H9 (cell line): ENCODE results near the gene RIPOR1. TPM values are rescaled to one million over a fixed set of nuclear protein-coding genes. Genes with fewer than 3 reads are reported as not detected.

Experiments
- DNase-seq: peaks from one replicate; pipeline ENCODE4 v3.0.0-alpha.2; 2017
- H2AFZ ChIP-seq: one replicate; pipeline ENCODE4 v1.6.1; 2013; ENCODE audit warnings: mild to moderate bottlenecking, low read length, control low read depth, moderate library complexity
- H2AK5ac ChIP-seq: 2 replicates; pipeline ENCODE4 v1.6.1; 2013; ENCODE audit warnings: low read length, control low read depth, mixed read lengths; ENCODE audit not compliant: insufficient read length
- H2BK120ac ChIP-seq: one replicate; pipeline ENCODE4 v1.6.1; 2013; ENCODE audit warnings: low read depth, mild to moderate bottlenecking, low read length, control low read depth, inconsistent platforms; ENCODE audit not compliant: poor library complexity, severe bottlenecking
- H2BK12ac ChIP-seq: 2 replicates; pipeline ENCODE4 v1.6.1; 2013; ENCODE audit warnings: low read length, control low read depth, mixed read lengths, low read depth; ENCODE audit not compliant: insufficient read length
- H2BK15ac ChIP-seq: 2 replicates; pipeline ENCODE4 v1.6.1; 2013; ENCODE audit warnings: low read depth, low read length, control low read depth
- H2BK20ac ChIP-seq: one replicate; pipeline ENCODE4 v1.6.1; 2013; ENCODE audit warnings: low read depth, mild to moderate bottlenecking, low read length, control low read depth, inconsistent platforms; ENCODE audit not compliant: poor library complexity, severe bottlenecking
- H2BK5ac ChIP-seq: 2 replicates; pipeline ENCODE4 v1.6.1; 2013; ENCODE audit warnings: low read length, control low read depth, mixed read lengths; ENCODE audit not compliant: insufficient read length
- H3K14ac ChIP-seq: 2 replicates; pipeline ENCODE4 v1.6.1; 2013; ENCODE audit warnings: low read length, control low read depth; ENCODE audit not compliant: insufficient read depth
- H3K18ac ChIP-seq: 2 replicates; pipeline ENCODE4 v1.6.1; 2013; ENCODE audit warnings: low read depth, mild to moderate bottlenecking, mixed read lengths, low read length, control low read depth; ENCODE audit not compliant: insufficient read length
- H3K23ac ChIP-seq: 2 replicates; pipeline ENCODE4 v1.6.1; 2013; ENCODE audit warnings: low read length, control low read depth, mixed read lengths, low read depth; ENCODE audit not compliant: insufficient read length
- H3K23me2 ChIP-seq: 2 replicates; pipeline ENCODE4 v1.6.1; 2013; ENCODE audit warnings: low read depth, mild to moderate bottlenecking, mixed read lengths, low read length, control low read depth; ENCODE audit not compliant: insufficient read length, poor library complexity, severe bottlenecking
- H3K27ac ChIP-seq: 2 replicates; pipeline ENCODE4 v1.5.1; 2013; ENCODE audit warnings: low read length, control low read depth, mixed read lengths, low read depth; ENCODE audit not compliant: insufficient read length
- H3K27me3 ChIP-seq: 2 replicates; pipeline ENCODE4 v1.6.1; 2013; ENCODE audit warnings: low read length, control low read depth, inconsistent platforms; ENCODE audit not compliant: insufficient read depth
- H3K4ac ChIP-seq: 2 replicates; pipeline ENCODE4 v1.6.1; 2013; ENCODE audit warnings: low read depth, mild to moderate bottlenecking, control low read depth, inconsistent platforms, low read length, moderate library complexity
- H3K4me1 ChIP-seq: 2 replicates; pipeline ENCODE4 v1.6.1; 2013; ENCODE audit warnings: low read length, control low read depth, inconsistent platforms; ENCODE audit not compliant: insufficient read depth
- H3K4me2 ChIP-seq: 2 replicates; pipeline ENCODE4 v1.6.1; 2013; ENCODE audit warnings: low read length, control low read depth, mixed read lengths; ENCODE audit not compliant: insufficient read length, insufficient read depth
- H3K56ac ChIP-seq: 2 replicates; pipeline ENCODE4 v1.6.1; 2013; ENCODE audit warnings: low read depth, mild to moderate bottlenecking, mixed read lengths, low read length, control low read depth; ENCODE audit not compliant: insufficient read length
- H3K79me1 ChIP-seq: 2 replicates; pipeline ENCODE4 v1.6.1; 2013; ENCODE audit warnings: low read depth, mild to moderate bottlenecking, moderate library complexity, low read length, control low read depth, inconsistent platforms; ENCODE audit not compliant: insufficient read depth, poor library complexity, severe bottlenecking
- H3K79me2 ChIP-seq: 2 replicates; pipeline ENCODE4 v1.6.1; 2013; ENCODE audit warnings: low read length, control low read depth, inconsistent platforms; ENCODE audit not compliant: insufficient read depth
- H3K9ac ChIP-seq: 2 replicates; pipeline ENCODE4 v1.6.1; 2013; ENCODE audit warnings: low read length, control low read depth, mixed read lengths; ENCODE audit not compliant: insufficient read length; ENCODE audit errors: extremely low read depth
- H3K9me3 ChIP-seq: one replicate; pipeline ENCODE4 v1.6.1; 2013; ENCODE audit warnings: low read depth, low read length, inconsistent platforms; ENCODE audit not compliant: control insufficient read depth
- H3T11ph ChIP-seq: one replicate; pipeline ENCODE4 v1.6.1; 2013; ENCODE audit warnings: mild to moderate bottlenecking, low read length, control low read depth, inconsistent platforms
- H4K20me1 ChIP-seq: one replicate; pipeline ENCODE4 v1.6.1; 2013; ENCODE audit not compliant: control insufficient read depth, insufficient read length, insufficient read depth
- H4K5ac ChIP-seq: 2 replicates; pipeline ENCODE4 v1.6.1; 2013; ENCODE audit warnings: low read depth, mild to moderate bottlenecking, mixed read lengths, low read length, control low read depth; ENCODE audit not compliant: insufficient read length
- H4K8ac ChIP-seq: replicated peaks from 2 replicates; pipeline ENCODE4 v1.6.1; 2013; ENCODE audit warnings: low read length, control low read depth, mixed read lengths, low read depth; ENCODE audit not compliant: insufficient read length
- H4K91ac ChIP-seq: 2 replicates; pipeline ENCODE4 v1.6.1; 2013; ENCODE audit warnings: low read depth, mild to moderate bottlenecking, moderate library complexity, mixed read lengths, low read length, control low read depth; ENCODE audit not compliant: insufficient read length
- H3K27ac Mint-ChIP-seq, 3 experiments: 2 replicates in 2 of 3; 3 replicates in 1 of 3; pipeline ENCODE4 v1.8.0; 2020 to 2021; ENCODE audit warnings: mixed read lengths in 3 of 3, mild to moderate bottlenecking in 1 of 3, moderate library complexity in 1 of 3
- H3K27me3 Mint-ChIP-seq: 2 replicates; pipeline ENCODE4 v1.8.0; 2021; ENCODE audit warnings: low read depth, mild to moderate bottlenecking, moderate library complexity, mixed read lengths
- H3K36me3 Mint-ChIP-seq, 3 experiments: 2 replicates in 2 of 3; 3 replicates in 1 of 3; pipeline ENCODE4 v1.8.0; 2020 to 2021; ENCODE audit warnings: low read depth in 3 of 3, mixed read lengths in 3 of 3; ENCODE audit not compliant: insufficient read depth in 1 of 3
- H3K4me1 Mint-ChIP-seq, 2 experiments: 2 replicates each; pipeline ENCODE4 v1.8.0; 2020; ENCODE audit warnings: mixed read lengths in 2 of 2
- H3K4me3 Mint-ChIP-seq, 2 experiments: 2 replicates in 1 of 2; 3 replicates in 1 of 2; pipeline ENCODE4 v1.8.0; 2020 to 2021; ENCODE audit warnings: mild to moderate bottlenecking in 2 of 2, mixed read lengths in 2 of 2, moderate library complexity in 1 of 2
- H3K9me3 Mint-ChIP-seq, 2 experiments: 2 replicates in 1 of 2; 3 replicates in 1 of 2; pipeline ENCODE4 v1.8.0; 2020; ENCODE audit warnings: mild to moderate bottlenecking in 2 of 2, mixed read lengths in 2 of 2, moderate library complexity in 1 of 2
- CTCF ChIP-seq: fragments of 200-600 bp; sonication (generic); conservative IDR thresholded peaks from 3 replicates; pipeline ENCODE4 v1.8.0; 2021; ENCODE audit warnings: antibody characterized with exemption, mild to moderate bottlenecking
- WGBS: extraction: QIAGEN DNeasy Blood & Tissue Kit; methylation state at CpG from one replicate; pipeline ENCODE4 v1.1.7; 2013; ENCODE audit warnings: missing lambda C conversion rate, low lambda C conversion rate, mixed read lengths; ENCODE audit not compliant: insufficient read length; ENCODE audit errors: extremely low coverage; 5-methylcytosine and 5-hydroxymethylcytosine counted together
- total RNA-seq: library from RNA; stranded (reverse); gene quantifications from 2 replicates; pipeline ENCODE4 v1.2.1, GENCODE V29; 2021

Gene RIPOR1
- total RNA-seq, 1 experiment from 2014 or later: 14.3 TPM

GRCh38 chr16:67531247-67531646, 2.6 kb downstream of the RIPOR1 start:
- Histone ChIP-seq H2BK15ac (no peak overlapping the region), H3K9me3 (no peaks in the 10 kb centered on the region), H3K23me2 (peaks cover 18% of the 10 kb centered on the region), H3K27me3 (peaks cover 68% of the 10 kb centered on the region; the same call in 1 of the 2 replicates), H4K5ac (no peak overlapping the region), H3K9ac (no peak overlapping the region), H3K4ac (no peak overlapping the region), H3K79me1 (no peaks in the 10 kb centered on the region), H3K27ac (no peak overlapping the region), H3K56ac (no peak overlapping the region), H3K4me1 (no peaks in the 10 kb centered on the region; the same call in 1 of the 2 replicates), H4K8ac (no peak overlapping the region), H2BK12ac (no peak overlapping the region), H2BK5ac (no peak overlapping the region), H2BK120ac (no peak overlapping the region), H3K14ac (no peak overlapping the region), H3T11ph (no peak overlapping the region), H4K20me1 (peaks cover under 1% of the 10 kb centered on the region), H2AK5ac (no peak overlapping the region), H2BK20ac (no peak overlapping the region), H3K4me2 (no peak overlapping the region), H3K23ac (no peak overlapping the region), H4K91ac (no peak overlapping the region), H2AFZ (no peak overlapping the region), H3K18ac (no peak overlapping the region), H3K79me2 (no peaks in the 10 kb centered on the region)
- Mint-ChIP-seq H3K4me1 (peaks cover 5 to 11% of the 10 kb centered on the region in 2 experiments), H3K36me3 (no peaks in the 10 kb centered on the region), H3K4me3 (no peak overlapping the region), H3K27ac (no peak overlapping the region), H3K27me3 (peaks cover 92% of the 10 kb centered on the region), H3K9me3 (peaks cover 0 to 4% of the 10 kb centered on the region in 2 experiments; a peak in 1 of 5 replicates)
- DNase-seq: no peak
- no CpG with 5 or more reads among the region's 4 CpGs for WGBS
- TF ChIP-seq CTCF: no peak
